Keratinocyte (primary cell): Measurements from ENCODE around the gene CA9. TPM values are rescaled to one million over a fixed set of nuclear protein-coding genes. Genes with fewer than 3 reads are reported as not detected.

Experiments
- DNase-seq: peaks from one replicate; pipeline ENCODE4 v3.0.0-alpha.2; 2011; ENCODE audit warnings: low read depth, missing footprints, low spot score
- FAIRE-seq: peaks from 2 replicates; lab custom pipeline; 2011; peaks lifted over from hg19 to GRCh38; lab: Jason Lieb, UNC
- H2AFZ ChIP-seq: 2 replicates; pipeline ENCODE4 v1.6.0; 2012; ENCODE audit warnings: low read length, control low read depth, inconsistent platforms; ENCODE audit not compliant: control insufficient read depth
- H3K27ac ChIP-seq: 2 replicates; pipeline ENCODE4 v1.5.1; 2011; ENCODE audit warnings: low read length; ENCODE audit not compliant: control insufficient read depth, insufficient read depth
- H3K27me3 ChIP-seq: 3 replicates; pipeline ENCODE4 v1.6.0; 2011; ENCODE audit warnings: low read length; ENCODE audit not compliant: control insufficient read depth, insufficient read depth; ENCODE audit errors: extremely low read depth
- H3K36me3 ChIP-seq, 2 experiments: 2 replicates in 1 of 2; 3 replicates in 1 of 2; pipeline ENCODE4 v1.5.1; 2011; ENCODE audit warnings: low read length in 2 of 2, mild to moderate bottlenecking in 1 of 2; ENCODE audit not compliant: control insufficient read depth in 2 of 2, insufficient read depth in 2 of 2; ENCODE audit errors: extremely low read depth in 1 of 2
- H3K4me1 ChIP-seq: 3 replicates; pipeline ENCODE4 v1.5.1; 2011; ENCODE audit warnings: low read length; ENCODE audit not compliant: control insufficient read depth, insufficient read depth; ENCODE audit errors: extremely low read depth
- H3K4me2 ChIP-seq: 3 replicates; pipeline ENCODE4 v1.6.0; 2011; ENCODE audit warnings: low read depth, low read length; ENCODE audit not compliant: control insufficient read depth, insufficient read depth; ENCODE audit errors: extremely low read depth
- H3K4me3 ChIP-seq, 3 experiments: fragments of 200-600 bp in 1 of 3; sonication (generic) in 1 of 3; 2 replicates in 2 of 3; 3 replicates in 1 of 3; pipeline ENCODE4 v1.5.1; 2011 to 2016; ENCODE audit warnings: low read length in 3 of 3, mild to moderate bottlenecking in 3 of 3, control low read depth in 2 of 3, inconsistent platforms in 1 of 3, low read depth in 1 of 3, mixed read lengths in 1 of 3, mixed run types in 1 of 3, moderate library complexity in 1 of 3; ENCODE audit not compliant: control insufficient read depth in 2 of 3, insufficient read depth in 2 of 3; ENCODE audit errors: extremely low read depth in 1 of 3
- H3K79me2 ChIP-seq: 2 replicates; pipeline ENCODE4 v1.6.0; 2012; ENCODE audit warnings: low read length; ENCODE audit not compliant: control insufficient read depth, insufficient read depth
- H3K9ac ChIP-seq: 3 replicates; pipeline ENCODE4 v1.6.0; 2011; ENCODE audit warnings: low read length; ENCODE audit not compliant: control insufficient read depth, insufficient read depth; ENCODE audit errors: extremely low read depth
- H3K9me1 ChIP-seq: 3 replicates; pipeline ENCODE4 v1.6.0; 2011; ENCODE audit warnings: low read length; ENCODE audit not compliant: control insufficient read depth, insufficient read depth; ENCODE audit errors: extremely low read depth
- H3K9me3 ChIP-seq: 2 replicates; pipeline ENCODE4 v1.5.1; 2012; ENCODE audit warnings: low read depth, low read length; ENCODE audit not compliant: control insufficient read depth
- H4K20me1 ChIP-seq: 3 replicates; pipeline ENCODE4 v1.6.0; 2011; ENCODE audit warnings: low read length; ENCODE audit not compliant: control insufficient read depth, insufficient read depth; ENCODE audit errors: extremely low read depth
- EZH2 ChIP-seq: IDR thresholded peaks from one replicate; pipeline ENCODE4 v1.6.1; 2012; ENCODE audit warnings: inconsistent platforms, mild to moderate bottlenecking, low read length, moderate library complexity
- dilution Hi-C: fragments of 300-500 bp; cut with MboI; formaldehyde crosslinking; loops from one replicate; pipeline ENCODE4 v1.7.0; 2020; ENCODE audit warnings: low sequenced_read_pairs; ENCODE audit not compliant: extremely low pct_ligation_motif_present
- polyA plus RNA-seq, 5 experiments: library from polyadenylated mRNA; depleted of rRNA in 3 of 5; stranded (reverse) in 3 of 5; stranded (forward) in 1 of 5; unstranded in 1 of 5; fragments of >200 nt; gene quantifications; 1 replicate in 1 of 5; 2 replicates in 3 of 5; 3 replicates in 1 of 5; pipeline versions ENCODE4 v1.2.1 to v1.2.3, GENCODE V29; 2011 to 2012; ENCODE audit warnings: missing spikeins in 2 of 5, low read depth in 1 of 5, low replicate concordance in 1 of 5
- small RNA-seq, 3 experiments: library from RNA; depleted of rRNA; stranded (forward); fragments of <200 nt; gene quantifications; one replicate each; pipeline ENCODE3, GENCODE V24; 2012; ENCODE audit warnings: low read depth in 3 of 3, low replicate concordance in 1 of 3; ENCODE audit not compliant: insufficient read length in 3 of 3
- TF ChIP-seq, protein P1 (sequence below), 3 experiments: IDR thresholded peaks in 1 of 3; conservative IDR thresholded peaks in 1 of 3; optimal IDR thresholded peaks in 1 of 3; 2 replicates in 2 of 3; 3 replicates in 1 of 3; pipeline versions ENCODE3 to v1.5.1; 2011; ENCODE audit warnings: low read length in 3 of 3, mild to moderate bottlenecking in 3 of 3, moderate library complexity in 2 of 3, control low read depth in 1 of 3, inconsistent platforms in 1 of 3; ENCODE audit not compliant: insufficient read depth in 2 of 3; ENCODE audit errors: extremely low read depth in 1 of 3

Gene CA9
- polyA plus RNA-seq, 1 donor (not counting 4 experiments of a cell fraction or from before 2014, with no cell fraction given) = 7.2 TPM

DNA sequence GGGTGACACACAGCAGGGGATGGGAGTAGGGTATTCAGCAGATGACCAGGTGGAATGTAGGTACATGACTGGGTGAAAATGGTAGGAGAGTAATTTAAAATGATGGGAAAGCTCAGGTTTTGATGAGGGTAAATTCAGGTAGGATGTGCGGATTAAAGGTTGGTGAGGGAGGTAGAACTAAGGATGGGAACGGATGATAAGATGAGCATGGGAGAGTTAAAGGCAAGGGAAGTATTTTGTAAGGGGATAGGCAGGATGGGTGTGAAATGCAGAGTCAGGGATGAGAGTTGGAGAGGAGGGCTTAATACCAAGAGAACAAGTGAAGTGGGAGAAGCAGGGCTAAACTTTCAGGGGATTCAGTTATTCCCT, 56.7 kb downstream of the CA9 start:
- no peak overlapping the region for H3K27ac ChIP-seq
- peaks cover 26% of the 10 kb centered on the region for H4K20me1 ChIP-seq
- TF ChIP-seq, protein P1, sequence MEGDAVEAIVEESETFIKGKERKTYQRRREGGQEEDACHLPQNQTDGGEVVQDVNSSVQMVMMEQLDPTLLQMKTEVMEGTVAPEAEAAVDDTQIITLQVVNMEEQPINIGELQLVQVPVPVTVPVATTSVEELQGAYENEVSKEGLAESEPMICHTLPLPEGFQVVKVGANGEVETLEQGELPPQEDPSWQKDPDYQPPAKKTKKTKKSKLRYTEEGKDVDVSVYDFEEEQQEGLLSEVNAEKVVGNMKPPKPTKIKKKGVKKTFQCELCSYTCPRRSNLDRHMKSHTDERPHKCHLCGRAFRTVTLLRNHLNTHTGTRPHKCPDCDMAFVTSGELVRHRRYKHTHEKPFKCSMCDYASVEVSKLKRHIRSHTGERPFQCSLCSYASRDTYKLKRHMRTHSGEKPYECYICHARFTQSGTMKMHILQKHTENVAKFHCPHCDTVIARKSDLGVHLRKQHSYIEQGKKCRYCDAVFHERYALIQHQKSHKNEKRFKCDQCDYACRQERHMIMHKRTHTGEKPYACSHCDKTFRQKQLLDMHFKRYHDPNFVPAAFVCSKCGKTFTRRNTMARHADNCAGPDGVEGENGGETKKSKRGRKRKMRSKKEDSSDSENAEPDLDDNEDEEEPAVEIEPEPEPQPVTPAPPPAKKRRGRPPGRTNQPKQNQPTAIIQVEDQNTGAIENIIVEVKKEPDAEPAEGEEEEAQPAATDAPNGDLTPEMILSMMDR (optimal IDR thresholded peaks at IDR 0.05 in 1 of 3, IDR thresholded peaks at IDR 0.05 in 1 of 3, conservative IDR thresholded peaks at IDR 0.05 in 1 of 3; ENCODE audit: extremely low read depth in 1 of 3, insufficient read depth in 2 of 3, low read length in 3 of 3) = no peak
- TF ChIP-seq EZH2 = no peak
- H3K4me3 ChIP-seq = peak overlapping the region in 2 of 3 experiments; percentile 65 to 95
- DNase-seq (no peak), FAIRE-seq (no peak)
- peaks cover 58% of the 10 kb centered on the region for H3K79me2 ChIP-seq
- no peaks in the 10 kb centered on the region for H3K9me3 ChIP-seq
- H3K4me2 ChIP-seq = peak overlapping the region; percentile 95
- H3K9me1 ChIP-seq = peaks cover 7% of the 10 kb centered on the region
- no peaks in the 10 kb centered on the region for H3K27me3 ChIP-seq
- no peak overlapping the region for H2AFZ ChIP-seq
- peaks cover 2 to 11% of the 10 kb centered on the region in 2 experiments for H3K36me3 ChIP-seq
- dilution Hi-C loops = no loop called here
- H3K4me1 ChIP-seq = peaks cover 47% of the 10 kb centered on the region
- no peak overlapping the region for H3K9ac ChIP-seq

Small RNAs within 50 kb of the gene (small RNA-seq; reads per million reads assigned to genes)
- gene RMRP (0 reads per million in 3 experiments), gene RN7SL22P (0 reads per million in 3 experiments)

Other genes with a start within 250 kb of the CA9 start
- gene RUSC2, start 183.8 kb upstream of the CA9 start, polyA plus RNA-seq = 4.2 to 7.9 TPM (median 6.3 TPM) in 3 replicates
- 11.2 to 13.5 TPM (median 11.8 TPM) in 3 replicates for gene TESK1, start 68.7 kb upstream of the CA9 start, polyA plus RNA-seq
- 0.66 to 2.4 TPM (median 0.82 TPM) in 3 replicates for gene CD72, start 55.5 kb upstream of the CA9 start, polyA plus RNA-seq
- not detected in 3 replicates for gene SIT1, start 23.0 kb upstream of the CA9 start, polyA plus RNA-seq
- gene RMRP, start 15.9 kb upstream of the CA9 start, polyA plus RNA-seq = 21.6 to 91.8 TPM (median 40.5 TPM) in 3 replicates
- 10.5 to 14.3 TPM (median 14.1 TPM) in 3 replicates for gene CCDC107, start 15.6 kb upstream of the CA9 start, polyA plus RNA-seq
- 0.88 to 3.3 TPM (median 2.4 TPM) in 3 replicates for gene ARHGEF39, start 8.7 kb upstream of the CA9 start, polyA plus RNA-seq
- 30.1 to 67.0 TPM (median 53.1 TPM) in 3 replicates for gene TPM2, start 16.0 kb downstream of the CA9 start, polyA plus RNA-seq
- 53.0 to 98.3 TPM (median 54.6 TPM) in 3 replicates for gene TLN1, start 58.3 kb downstream of the CA9 start, polyA plus RNA-seq
- gene CREB3, start 58.7 kb downstream of the CA9 start, polyA plus RNA-seq = 24.6 to 33.2 TPM (median 27.0 TPM) in 3 replicates
- 28.7 to 42.2 TPM (median 31.7 TPM) in 3 replicates for gene GBA2, start 75.3 kb downstream of the CA9 start, polyA plus RNA-seq
- 17.6 to 19.8 TPM (median 18.3 TPM) in 3 replicates for gene RGP1, start 75.4 kb downstream of the CA9 start, polyA plus RNA-seq
- not detected in 3 replicates for gene MSMP, start 80.3 kb downstream of the CA9 start, polyA plus RNA-seq
- gene NPR2, start 117.7 kb downstream of the CA9 start, polyA plus RNA-seq = 3.5 to 5.0 TPM (median 3.9 TPM) in 3 replicates
- 0.06 to 0.13 TPM (median 0.08 TPM) in 3 replicates for gene SPAG8, start 138.3 kb downstream of the CA9 start, polyA plus RNA-seq
- gene HINT2, start 141.1 kb downstream of the CA9 start, polyA plus RNA-seq = 11.6 to 16.6 TPM (median 16.6 TPM) in 3 replicates
- not detected in 3 replicates for gene FAM221B, start 154.8 kb downstream of the CA9 start, polyA plus RNA-seq
- 1.3 to 2.0 TPM (median 2.0 TPM) in 3 replicates for gene TMEM8B, start 155.3 kb downstream of the CA9 start, polyA plus RNA-seq
- gene OR13J1, start 196.5 kb downstream of the CA9 start, polyA plus RNA-seq = not detected in 3 replicates
- not detected in 3 replicates for gene HRCT1, start 232.3 kb downstream of the CA9 start, polyA plus RNA-seq
- gene SPAAR, start 235.6 kb downstream of the CA9 start, polyA plus RNA-seq = not detected in 3 replicates